Muscle of leg (tissue), 16 donors: ENCODE results near the gene PNMA5. TPM values are rescaled to one million over a fixed set of nuclear protein-coding genes. Genes with fewer than 3 reads are reported as not detected.
A peak's percentile ranks its signal among the peaks of the same experiment; 100 is the strongest.
"Not testable (repeated sequence)": the region's sequence is repeated elsewhere in the genome, so short reads cannot be mapped to it uniquely, and the experiment has no call there.

Experiments used
- DNase-seq: peaks from one replicate; pipeline ENCODE4 v3.0.0; 2013
- H3K27ac ChIP-seq: one replicate; pipeline ENCODE4 v1.5.1; 2013; ENCODE audit warnings: mild to moderate bottlenecking, low read length, control low read depth
- H3K27me3 ChIP-seq: one replicate; pipeline ENCODE4 v1.6.1; 2013; ENCODE audit warnings: low read length; ENCODE audit not compliant: control insufficient read depth, insufficient read depth
- H3K36me3 ChIP-seq: one replicate; pipeline ENCODE4 v1.6.1; 2013; ENCODE audit warnings: low read length; ENCODE audit not compliant: control insufficient read depth, insufficient read depth
- H3K4me1 ChIP-seq: one replicate; pipeline ENCODE4 v1.6.1; 2013; ENCODE audit warnings: low read length; ENCODE audit not compliant: control insufficient read depth, insufficient read depth
- H3K4me3 ChIP-seq: one replicate; pipeline ENCODE4 v1.5.1; 2013; ENCODE audit warnings: low read length, control low read depth
- H3K9me3 ChIP-seq: replicated peaks from 2 replicates; pipeline ENCODE4 v1.6.1; 2013; ENCODE audit warnings: low read depth, low read length; ENCODE audit not compliant: control insufficient read depth
- WGBS: methylation state at CpG from one replicate; pipeline ENCODE4 v1.1.5; 2013; ENCODE audit warnings: missing lambda C conversion rate; ENCODE audit not compliant: insufficient coverage; 5-methylcytosine and 5-hydroxymethylcytosine counted together
- long read RNA-seq, 11 donors: transcript quantifications; one replicate each; lab custom pipeline, GENCODE V29; 2026
- polyA plus RNA-seq, 8 donors: library from polyadenylated mRNA; unstranded; fragments of 120-200 nt; gene quantifications; one replicate each; pipeline versions ENCODE4 v1.2.1 to v1.2.3, GENCODE V29; 2013; ENCODE audit warnings: inconsistent platforms in 1 of 8, low replicate concordance in 1 of 8; ENCODE audit not compliant: insufficient read length in 8 of 8, insufficient read depth in 1 of 8
- total RNA-seq: library from RNA; stranded (reverse); fragments of 120-200 nt; gene quantifications from one replicate; pipeline ENCODE4 v1.2.4, GENCODE V29; 2013

PNMA5 gene
- not detected for total RNA-seq
- not detected for polyA plus RNA-seq
- long read RNA-seq, donor 1 = 0 reads
- long read RNA-seq, donor 2 = 0 reads
- long read RNA-seq, donor 3 = 0 reads
- long read RNA-seq, donor 4 = 0 reads
- long read RNA-seq, donor 5 = 0 reads
- long read RNA-seq, donor 6, partial matches to known transcripts = 6 of 6 reads
- long read RNA-seq, donor 6, other reads (novel, unspliced or antisense) = 0 of 6 reads
- long read RNA-seq, donor 7 = 0 reads
- long read RNA-seq, donor 8 = 0 reads
- long read RNA-seq, donor 9 = 0 reads
- long read RNA-seq, donor 10 = 0 reads
- long read RNA-seq, donor 11 = 0 reads

GRCh38 chrX:152993933-152994332 lies at the start of gene PNMA5:
Gene PNMA5 (minus strand): TSS chrX:152994116. CDS start chrX:152991598, 2,518 bp downstream.
- 89% methylated on average over 31 of the region's 31 CpGs for WGBS
- Histone ChIP-seq H3K27ac (no peak within 1 kb of the TSS), H3K4me1 (no peaks in the 10 kb centered on the region)

GRCh38 chrX:153032397-153033118 lies 38.6 kb upstream of the PNMA5 start:
- no peak overlapping the region for H3K27ac ChIP-seq
- DNase-seq = peak; percentile 61

More at GRCh38 chrX:152993933-152994332, at the start of gene PNMA5:
- Histone ChIP-seq H3K9me3 (no peaks in the 10 kb centered on the region), H3K27me3 (peaks cover 9% of the 10 kb centered on the region), H3K36me3 (no peaks in the 10 kb centered on the region), H3K4me3 (no peak within 1 kb of the TSS)
- DNase-seq = no peak

GRCh38 chrX:153030801-153031200 lies 36.9 kb upstream of the PNMA5 start:
- no peak for DNase-seq
- Histone ChIP-seq H3K36me3 (no peaks in the 10 kb centered on the region), H3K27me3 (peaks cover 4% of the 10 kb centered on the region), H3K27ac (no peak overlapping the region), H3K4me1 (peaks cover 5% of the 10 kb centered on the region), H3K4me3 (no peak overlapping the region), H3K9me3 (peaks cover 2% of the 10 kb centered on the region)
- 82% methylated on average over 12 of the region's 12 CpGs for WGBS

More at GRCh38 chrX:153032397-153033118, 38.6 kb upstream of the PNMA5 start:
- 46% methylated on average over 63 of the region's 64 CpGs for WGBS
- Histone ChIP-seq H3K4me3 (peak overlapping the region; percentile 25), H3K9me3 (peaks cover 2% of the 10 kb centered on the region), H3K36me3 (no peaks in the 10 kb centered on the region), H3K27me3 (peaks cover 6% of the 10 kb centered on the region), H3K4me1 (peaks cover 5% of the 10 kb centered on the region)

GRCh38 chrX:153029875-153030274 lies 36.0 kb upstream of the PNMA5 start:
- no peak overlapping the region for H3K27ac ChIP-seq
- WGBS = 70% methylated on average over 11 of the region's 11 CpGs
- DNase-seq = no peak
- H3K4me3 ChIP-seq = no peak overlapping the region
- peaks cover 2% of the 10 kb centered on the region for H3K9me3 ChIP-seq
- H3K4me1 ChIP-seq = peaks cover 5% of the 10 kb centered on the region
- H3K36me3 ChIP-seq = no peaks in the 10 kb centered on the region
- peaks cover 4% of the 10 kb centered on the region for H3K27me3 ChIP-seq

GRCh38 chrX:153029162-153029561 lies 35.2 kb upstream of the PNMA5 start:
- Histone ChIP-seq H3K27me3 (peaks cover 4% of the 10 kb centered on the region), H3K27ac (no peak overlapping the region), H3K4me1 (peaks cover 5% of the 10 kb centered on the region), H3K36me3 (no peaks in the 10 kb centered on the region), H3K4me3 (no peak overlapping the region), H3K9me3 (peaks cover 2% of the 10 kb centered on the region)
- DNase-seq = no peak
- 66% methylated on average over 2 of the region's 2 CpGs for WGBS

- DNase-seq, H3K9me3 ChIP-seq, H3K27me3 ChIP-seq, H3K36me3 ChIP-seq, H3K4me1 ChIP-seq, H3K4me3 ChIP-seq, H3K27ac ChIP-seq: not testable (repeated sequence)
- 70% methylated on average over 1 of the region's 11 CpGs for WGBS
Measured at GRCh38 chrX:153028487-153028886, 34.6 kb upstream of the PNMA5 start.

GRCh38 chrX:153026501-153026900 lies 32.6 kb upstream of the PNMA5 start:
- DNase-seq, H3K9me3 ChIP-seq, H3K4me3 ChIP-seq, H3K36me3 ChIP-seq, H3K27ac ChIP-seq, H3K4me1 ChIP-seq, H3K27me3 ChIP-seq: not testable (repeated sequence)
- no CpG with 5 or more reads among the region's 2 CpGs for WGBS

GRCh38 chrX:153019166-153019565 lies 25.2 kb upstream of the PNMA5 start:
- Histone ChIP-seq H3K4me3 (no peak overlapping the region), H3K9me3 (no peaks in the 10 kb centered on the region), H3K4me1 (no peaks in the 10 kb centered on the region), H3K27me3 (peaks cover 10% of the 10 kb centered on the region), H3K36me3 (no peaks in the 10 kb centered on the region), H3K27ac (no peak overlapping the region)
- DNase-seq = no peak
- WGBS = 86% methylated on average over 1 of the region's 3 CpGs

- not testable (repeated sequence) for H3K9me3 ChIP-seq, H3K36me3 ChIP-seq, DNase-seq, H3K4me1 ChIP-seq, H3K4me3 ChIP-seq, H3K27ac ChIP-seq, H3K27me3 ChIP-seq
- WGBS = no CpG with 5 or more reads among the region's 2 CpGs
Measured at GRCh38 chrX:153017174-153017573, 23.3 kb upstream of the PNMA5 start.

- Histone ChIP-seq H3K36me3 (no peaks in the 10 kb centered on the region), H3K9me3 (no peaks in the 10 kb centered on the region), H3K4me3 (no peak overlapping the region), H3K27me3 (peaks cover 6% of the 10 kb centered on the region), H3K4me1 (no peaks in the 10 kb centered on the region), H3K27ac (no peak overlapping the region)
- no peak for DNase-seq
- no CpG with 5 or more reads among the region's 1 CpG for WGBS
Measured at GRCh38 chrX:153004780-153005179, 10.9 kb upstream of the PNMA5 start.
